ENCODE measurements around the gene PPEF1. TPM values are rescaled to one million over a fixed set of nuclear protein-coding genes. Genes with fewer than 3 reads are reported as not detected.

Gene PPEF1
- total and polyA plus RNA-seq, 2 of the 13 experiments (the other 11 are each of a cell fraction or from before 2014, with no cell fraction given): not detected

- TF ChIP-seq ZNF138 (CRISPR knock-in tag; IDR thresholded peaks at IDR 0.05; ENCODE audit: low read depth) (no peak), BHLHE40 (IDR thresholded peaks at IDR 0.05; ENCODE audit: low read length) (no peak)
These were observed 19.5 kb upstream of the PPEF1 start (continued) for GRCh38 chrX:18687856-18688495.

DNA sequence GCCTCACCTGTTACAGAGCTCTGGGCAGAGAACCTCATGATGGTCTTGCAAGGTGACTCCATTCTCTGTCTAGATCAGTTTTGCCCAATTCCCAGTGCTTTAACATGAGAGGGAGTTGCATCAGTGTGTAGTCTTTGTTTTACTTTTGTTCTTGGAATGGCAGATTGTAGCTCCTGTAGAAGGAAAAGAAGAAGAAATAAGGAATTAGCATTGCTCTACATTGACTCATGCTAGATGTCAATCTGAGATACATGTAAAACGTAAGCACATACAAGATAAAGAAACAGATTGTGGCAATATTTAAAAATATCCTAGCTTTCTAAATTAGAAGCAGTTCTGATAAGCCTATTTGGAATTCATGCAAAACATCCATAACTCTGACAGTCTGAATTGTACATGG, 16.0 kb upstream of the PPEF1 start:
- H3K9ac ChIP-seq (ENCODE audit: insufficient read depth, low read depth, low read length): no peak overlapping the region
- FAIRE-seq (no peak), ATAC-seq (no peak), DNase-seq (ENCODE audit: low spot score) (no peak)
- no peak overlapping the region for H3K4me2 ChIP-seq (ENCODE audit: low read depth, low read length)
- no peaks in the 10 kb centered on the region for H3K27me3 ChIP-seq (ENCODE audit: control insufficient read depth in 1 of 2, insufficient read depth in 2 of 2, low read length in 2 of 2)
- no TSS peak for BruUV-seq (replicated peaks)
- H3K79me2 ChIP-seq (ENCODE audit: insufficient read depth, low read length): no peaks in the 10 kb centered on the region
- no peak overlapping the region for H3K4me3 ChIP-seq (replicated peaks in 1 of 3; ENCODE audit: insufficient read depth in 1 of 3, low read depth in 2 of 3, low read length in 3 of 3)
- H3K9me3 ChIP-seq (ENCODE audit: low read length): no peaks in the 10 kb centered on the region
- ChIA-PET CTCF (ENCODE audit: low intra/inter-chr PET ratio, low total read pairs) (no interaction called here), POLR2A (no interaction called here)
- H4K20me1 ChIP-seq (ENCODE audit: insufficient read depth, low read length): no peaks in the 10 kb centered on the region
- H3K36me3 ChIP-seq (replicated peaks in 1 of 2; ENCODE audit: control insufficient read depth in 1 of 2, insufficient read depth in 2 of 2, low read length in 2 of 2): no peaks in the 10 kb centered on the region
- no peak overlapping the region for H3K27ac ChIP-seq (ENCODE audit: extremely low read length, insufficient read depth, low read length)
- no peaks in the 10 kb centered on the region for H3K4me1 ChIP-seq (ENCODE audit: insufficient read depth, low read length)
- intact Hi-C loops (cut with micrococcal nuclease; ENCODE audit: unreplicated experiment): no loop called here
- 0% methylated on average over 1 of the region's 1 CpG for WGBS (ENCODE audit: low lambda C conversion rate)
- no peak for TF ChIP-seq DMTF1 (CRISPR knock-in tag; IDR thresholded peaks at IDR 0.05)
- no peak for TF ChIP-seq MTA1 (CRISPR knock-in tag; IDR thresholded peaks at IDR 0.05; ENCODE audit: borderline replicate concordance)
- H2AFZ ChIP-seq (ENCODE audit: low read length): no peak overlapping the region
- in situ Hi-C loops (cut with HindIII; ENCODE audit: extremely low pct_ligation_motif_present, low pct_unique_long_range_greater_than_20kb): no loop called here

- in situ Hi-C loops (cut with HindIII; ENCODE audit: extremely low pct_ligation_motif_present, low pct_unique_long_range_greater_than_20kb) (no loop called here), intact Hi-C loops (cut with micrococcal nuclease; ENCODE audit: unreplicated experiment) (no loop called here)
- Histone ChIP-seq H3K36me3 (replicated peaks in 1 of 2; ENCODE audit: control insufficient read depth in 1 of 2, insufficient read depth in 2 of 2, low read length in 2 of 2) (no peaks in the 10 kb centered on the region), H3K27me3 (ENCODE audit: control insufficient read depth in 1 of 2, insufficient read depth in 2 of 2, low read length in 2 of 2) (no peaks in the 10 kb centered on the region), H2AFZ (ENCODE audit: low read length) (no peak overlapping the region), H4K20me1 (ENCODE audit: insufficient read depth, low read length) (no peaks in the 10 kb centered on the region), H3K4me3 (replicated peaks in 1 of 3; ENCODE audit: insufficient read depth in 1 of 3, low read depth in 2 of 3, low read length in 3 of 3) (no peak overlapping the region), H3K79me2 (ENCODE audit: insufficient read depth, low read length) (no peaks in the 10 kb centered on the region), H3K27ac (ENCODE audit: extremely low read length, insufficient read depth, low read length) (no peak overlapping the region), H3K4me2 (ENCODE audit: low read depth, low read length) (no peak overlapping the region), H3K9me3 (ENCODE audit: low read length) (no peaks in the 10 kb centered on the region), H3K9ac (ENCODE audit: insufficient read depth, low read depth, low read length) (no peak overlapping the region), H3K4me1 (ENCODE audit: insufficient read depth, low read length) (no peaks in the 10 kb centered on the region)
- TF ChIP-seq ZNF644 (CRISPR knock-in tag; IDR thresholded peaks at IDR 0.05; ENCODE audit: low read depth) (no peak), ZNF354B (CRISPR knock-in tag; IDR thresholded peaks at IDR 0.05) (no peak), CCAR2 (optimal IDR thresholded peaks at IDR 0.05; ENCODE audit: low read depth, low read length) (no peak), DR1 (CRISPR knock-in tag; IDR thresholded peaks at IDR 0.05) (no peak), TOPORS (CRISPR knock-in tag; IDR thresholded peaks at IDR 0.05) (no peak), TBP (CRISPR knock-in tag; IDR thresholded peaks at IDR 0.05) (no peak), ISX (CRISPR knock-in tag; conservative IDR thresholded peaks at IDR 0.05) (no peak)
- TF ChIP-seq, protein P1, sequence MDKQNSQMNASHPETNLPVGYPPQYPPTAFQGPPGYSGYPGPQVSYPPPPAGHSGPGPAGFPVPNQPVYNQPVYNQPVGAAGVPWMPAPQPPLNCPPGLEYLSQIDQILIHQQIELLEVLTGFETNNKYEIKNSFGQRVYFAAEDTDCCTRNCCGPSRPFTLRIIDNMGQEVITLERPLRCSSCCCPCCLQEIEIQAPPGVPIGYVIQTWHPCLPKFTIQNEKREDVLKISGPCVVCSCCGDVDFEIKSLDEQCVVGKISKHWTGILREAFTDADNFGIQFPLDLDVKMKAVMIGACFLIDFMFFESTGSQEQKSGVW (CRISPR knock-in tag; IDR thresholded peaks at IDR 0.05; ENCODE audit: borderline replicate concordance): no peak
- POLR2A ChIA-PET: no interaction called here
- no peak for DNase-seq (ENCODE audit: low spot score)
- FAIRE-seq: no peak
- no peak for ATAC-seq
- CTCF ChIA-PET (ENCODE audit: low intra/inter-chr PET ratio, low total read pairs): no interaction called here
- no TSS peak for BruUV-seq (replicated peaks)
- WGBS (ENCODE audit: low lambda C conversion rate): 54% methylated on average over 4 of the region's 4 CpGs
These were observed 14.9 kb upstream of the PPEF1 start for GRCh38 chrX:18692541-18692940.

Measured in HepG2 (cell line).